Activated CD4-positive, alpha-beta T cell treated with anti-CD3 and anti-CD28 coated beads for 24 hours (primary cell): ENCODE results near the gene RAB5B.
"Not testable (repeated sequence)": the region's sequence is repeated elsewhere in the genome, so short reads cannot be mapped to it uniquely, and the experiment has no call there.

Source experiments
- DNase-seq, 2 donors: peaks; one replicate each; pipeline ENCODE4 v3.0.0-alpha.2; 2020; ENCODE audit warnings: low read depth in 2 of 2

RAB5B gene

DNA sequence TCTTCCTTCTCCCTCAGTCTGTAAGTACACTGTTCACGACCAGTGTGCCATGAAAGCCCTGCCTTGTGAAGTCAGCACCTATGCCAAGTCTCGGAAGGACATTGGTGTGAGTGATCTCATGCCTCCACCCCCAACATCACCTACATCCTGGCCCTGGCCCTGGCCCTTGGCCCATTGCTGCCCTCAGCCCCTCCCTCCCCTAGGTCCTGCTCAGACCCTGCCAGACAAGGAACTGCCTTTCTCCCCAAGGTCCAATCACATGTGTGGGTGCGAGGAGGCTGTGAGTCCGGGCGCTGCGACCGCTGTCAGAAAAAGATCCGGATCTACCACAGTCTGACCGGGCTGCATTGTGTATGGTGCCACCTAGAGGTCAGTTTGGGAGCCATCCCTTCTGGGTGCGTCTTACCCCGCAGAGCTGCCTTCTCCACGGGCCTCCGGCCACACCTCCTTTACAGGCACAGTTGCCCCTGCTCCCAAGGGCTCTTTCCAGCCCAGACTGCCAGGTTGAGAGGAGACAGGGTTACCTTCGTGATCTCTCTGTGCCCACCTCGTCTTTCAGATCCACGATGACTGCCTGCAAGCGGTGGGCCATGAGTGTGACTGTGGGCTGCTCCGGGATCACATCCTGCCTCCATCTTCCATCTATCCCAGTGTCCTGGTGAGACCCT, 33.7 kb upstream of the RAB5B start:
- DNase-seq = peak; percentile 74 to 77

DNA sequence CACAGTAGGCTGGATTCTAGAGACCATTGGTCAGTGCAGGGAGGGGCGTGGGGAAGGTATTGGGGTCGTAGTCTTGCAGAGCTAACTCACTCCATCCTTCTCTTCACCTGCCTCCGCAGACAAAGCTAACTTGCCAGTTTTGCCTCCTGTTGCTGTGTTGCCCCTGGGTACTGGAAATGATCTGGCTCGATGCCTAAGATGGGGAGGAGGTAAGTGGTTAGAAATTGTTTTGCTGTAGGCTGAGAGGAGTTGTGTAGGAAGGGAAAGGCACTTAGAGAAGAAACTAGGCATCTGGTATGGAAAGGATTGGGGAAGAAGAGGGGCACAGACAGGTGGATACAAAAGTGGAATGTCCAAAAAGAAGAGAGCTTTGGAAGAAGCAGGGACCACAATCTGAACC, 31.8 kb upstream of the RAB5B start:
- DNase-seq = no peak

DNA sequence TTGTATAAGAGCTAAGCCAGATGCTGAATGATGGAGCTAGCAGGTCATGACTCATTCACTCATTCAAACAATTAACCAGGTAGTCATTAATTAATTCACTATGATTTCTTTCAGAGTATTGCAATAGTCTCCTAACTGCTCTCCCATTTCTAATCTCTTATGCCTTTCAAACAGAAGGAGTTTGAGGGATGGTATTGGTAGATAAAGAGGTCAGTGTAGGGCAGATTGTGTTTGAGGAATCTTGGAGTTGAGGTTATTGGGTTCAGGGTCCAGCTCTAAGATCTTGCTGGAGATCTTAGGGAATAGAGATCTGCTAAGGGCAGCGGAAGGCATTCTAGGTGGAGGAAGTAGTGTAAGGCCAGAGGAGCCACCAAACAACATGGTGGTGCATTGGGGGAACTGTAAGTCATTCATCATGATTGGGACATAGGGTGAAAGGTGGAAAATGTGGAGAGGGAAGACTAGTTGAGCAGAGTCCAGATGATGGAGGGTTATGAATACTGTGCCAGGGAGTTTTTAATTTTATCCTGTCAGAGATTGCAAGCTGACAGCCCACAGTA, 31.2 kb upstream of the RAB5B start:
- DNase-seq = no peak

DNA sequence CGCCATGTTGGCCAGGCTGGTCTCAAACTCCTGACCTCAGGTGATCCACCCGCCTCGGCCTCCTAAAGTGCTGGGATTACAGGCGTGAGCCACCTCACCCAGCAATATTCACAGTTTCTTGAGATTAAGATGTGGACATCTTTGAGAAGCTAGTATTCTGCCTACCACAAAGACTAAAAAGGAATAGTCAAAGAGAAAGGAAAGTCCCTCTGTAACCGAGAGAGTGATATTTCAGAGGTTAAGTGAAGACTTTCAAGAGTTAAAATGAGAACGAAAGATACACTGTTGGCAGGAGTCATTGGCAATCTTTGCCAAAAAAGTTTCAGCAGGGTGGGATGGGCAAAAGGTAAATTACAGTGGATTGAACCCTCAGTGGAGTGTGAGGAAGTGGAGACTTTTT, 27.3 kb upstream of the RAB5B start:
- no peak for DNase-seq

DNA sequence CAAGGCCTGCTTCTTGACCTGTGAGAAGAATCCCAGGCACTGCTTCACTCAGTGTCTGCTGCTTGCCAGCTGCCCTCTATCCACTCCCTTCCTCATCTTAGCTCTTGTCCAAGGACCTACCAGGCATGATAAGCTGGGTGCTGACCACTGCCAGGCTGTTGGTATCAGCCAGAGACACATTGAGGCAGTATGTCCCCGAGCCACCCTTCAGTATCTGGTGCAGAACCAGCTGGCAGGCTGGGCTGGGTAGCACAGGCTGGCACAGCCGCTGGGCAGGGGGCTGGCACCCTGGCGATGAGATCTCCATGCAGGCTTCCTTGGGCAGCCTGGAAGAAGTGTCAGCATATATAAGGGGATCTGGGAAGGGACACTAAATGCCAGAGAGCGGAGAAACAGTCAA, 18.5 kb upstream of the RAB5B start:
- DNase-seq = no peak

DNA sequence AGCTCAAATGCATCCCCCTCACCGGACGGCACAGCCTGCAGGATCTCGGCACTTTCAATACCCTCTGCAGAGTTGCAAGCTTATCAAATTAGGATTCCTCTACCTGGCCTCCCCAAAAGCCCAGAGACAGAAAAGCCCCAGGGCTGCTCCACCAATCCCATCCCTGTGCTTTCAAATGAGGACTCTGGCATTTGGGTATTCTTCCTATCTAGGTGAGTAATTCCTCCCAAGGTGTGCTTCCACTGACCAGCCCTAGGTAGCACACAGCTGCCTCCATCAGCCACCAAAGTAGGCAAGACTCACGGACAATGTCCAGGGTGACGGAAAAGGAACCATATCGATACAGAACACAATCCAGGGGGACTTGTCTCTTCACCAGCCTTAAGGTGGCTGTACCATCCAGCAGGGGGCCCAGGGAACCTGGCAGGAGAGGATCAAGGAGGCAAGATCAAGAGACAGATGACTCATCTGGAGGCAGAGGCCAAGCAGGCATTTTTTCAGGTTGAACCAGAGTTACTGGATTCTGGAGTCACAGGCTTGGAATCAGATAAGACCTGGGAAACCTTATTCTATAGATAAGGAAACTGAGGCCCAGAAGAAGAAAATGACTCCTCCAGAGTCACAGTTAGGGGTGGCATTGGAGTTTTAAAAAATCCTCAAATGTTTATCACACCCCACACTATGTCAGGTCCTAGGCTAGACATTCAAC, 17.9 kb upstream of the RAB5B start:
- peak in 1 of 2 donors; percentile 30 for DNase-seq

DNA sequence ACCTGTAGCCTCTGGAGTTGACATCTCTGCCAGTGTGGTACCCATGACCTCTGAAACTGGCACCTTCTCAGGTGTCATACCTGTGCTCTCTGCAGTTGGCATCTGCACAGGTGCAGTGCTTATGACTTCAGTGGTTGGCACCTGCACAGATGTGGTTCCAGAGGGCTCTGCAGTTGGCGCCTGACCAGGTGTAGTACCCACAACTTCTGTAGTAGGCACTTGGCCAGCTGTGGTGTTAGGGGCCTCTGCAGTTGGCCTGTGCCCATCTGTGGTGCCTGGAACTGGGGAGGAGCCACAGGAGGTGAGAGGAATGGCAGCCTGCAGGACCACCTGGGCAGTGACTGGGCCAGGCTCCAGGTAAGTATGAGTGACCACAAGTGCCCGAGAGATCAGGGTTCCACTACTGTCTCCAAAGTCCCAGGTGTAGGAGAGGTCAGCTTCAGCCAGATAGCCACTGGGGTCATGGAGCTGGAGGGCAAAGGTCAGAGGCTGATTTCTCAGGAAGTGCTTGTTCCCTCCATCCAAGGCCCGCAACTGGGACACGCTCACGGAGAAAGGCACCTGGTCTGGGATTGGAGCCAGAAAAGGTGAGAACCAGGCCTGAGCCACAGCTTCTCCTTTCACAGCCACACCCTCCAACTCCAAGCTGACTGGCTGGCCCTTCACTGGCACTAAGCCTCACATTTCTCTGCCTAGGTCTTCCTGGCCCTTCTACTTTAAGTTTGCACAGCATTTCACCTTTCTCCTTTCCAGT, 16.6 kb upstream of the RAB5B start:
- DNase-seq = no peak

DNA sequence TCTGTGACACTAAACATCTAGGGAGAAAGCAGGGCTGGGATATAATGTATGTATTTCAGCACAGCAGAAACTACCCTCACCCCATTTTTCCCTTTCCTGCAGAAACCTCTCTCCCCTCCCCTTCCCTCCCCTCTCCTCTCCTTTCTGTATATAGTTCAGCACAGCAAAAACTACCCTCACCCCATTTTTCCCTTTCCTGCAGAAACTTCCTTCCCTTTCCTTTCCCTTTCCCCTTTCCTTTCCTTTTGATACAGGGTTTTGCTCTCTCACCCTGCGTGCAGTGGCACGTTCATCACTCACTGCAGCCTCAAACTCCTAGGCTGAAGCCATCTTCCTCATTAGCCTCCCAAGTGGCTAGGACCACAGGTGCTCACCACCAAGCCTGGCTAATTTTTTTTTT, 10.1 kb upstream of the RAB5B start:
- no peak for DNase-seq

DNA sequence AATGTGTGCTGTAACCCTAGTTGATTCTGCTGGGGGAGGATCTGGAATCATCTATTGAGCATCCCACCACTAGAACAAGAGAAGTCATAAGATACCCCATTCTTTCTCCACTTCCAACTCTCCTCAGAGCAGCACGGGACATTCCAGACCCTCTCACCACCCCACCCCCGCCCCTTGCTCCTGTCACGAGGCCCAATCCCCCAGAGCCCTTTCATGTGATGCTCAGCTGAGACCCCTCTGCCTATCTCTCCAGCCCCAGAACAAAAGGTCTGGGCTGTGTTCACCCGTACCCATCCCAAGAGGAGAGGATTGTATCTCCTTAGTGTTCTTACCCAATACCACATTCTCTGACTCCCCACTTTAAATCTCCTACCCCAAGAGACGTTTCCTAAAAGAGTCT, 8.6 kb upstream of the RAB5B start:
- no peak for DNase-seq

DNA sequence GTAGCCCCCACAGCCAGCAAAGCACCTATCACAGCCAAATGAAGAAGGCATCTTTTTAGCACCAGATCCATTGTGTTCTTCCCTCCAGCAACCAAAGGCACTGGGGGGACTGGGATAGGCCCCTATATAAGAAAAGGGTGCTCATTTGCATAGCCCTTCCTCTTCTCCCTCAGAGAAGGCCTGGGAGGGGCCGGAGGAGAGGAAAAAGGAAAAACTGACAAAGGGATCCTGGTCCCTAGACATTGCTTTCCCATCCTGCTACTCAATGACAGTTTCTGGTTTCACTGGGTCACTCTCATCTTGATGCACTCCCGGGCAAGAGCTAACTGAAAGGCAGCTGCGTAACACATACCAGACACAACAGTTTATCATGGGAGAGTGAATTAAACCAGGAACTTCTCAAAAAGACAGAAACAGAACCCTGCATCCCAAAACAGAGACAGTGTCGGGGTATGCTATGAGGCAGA, 7.9 kb upstream of the RAB5B start, which contains the start of gene PMEL:
TSS of gene PMEL (minus strand) at position 102 of the 467 bp plus-strand sequence. CDS start at position 71, 31 bp downstream.
- no peak for DNase-seq

DNA sequence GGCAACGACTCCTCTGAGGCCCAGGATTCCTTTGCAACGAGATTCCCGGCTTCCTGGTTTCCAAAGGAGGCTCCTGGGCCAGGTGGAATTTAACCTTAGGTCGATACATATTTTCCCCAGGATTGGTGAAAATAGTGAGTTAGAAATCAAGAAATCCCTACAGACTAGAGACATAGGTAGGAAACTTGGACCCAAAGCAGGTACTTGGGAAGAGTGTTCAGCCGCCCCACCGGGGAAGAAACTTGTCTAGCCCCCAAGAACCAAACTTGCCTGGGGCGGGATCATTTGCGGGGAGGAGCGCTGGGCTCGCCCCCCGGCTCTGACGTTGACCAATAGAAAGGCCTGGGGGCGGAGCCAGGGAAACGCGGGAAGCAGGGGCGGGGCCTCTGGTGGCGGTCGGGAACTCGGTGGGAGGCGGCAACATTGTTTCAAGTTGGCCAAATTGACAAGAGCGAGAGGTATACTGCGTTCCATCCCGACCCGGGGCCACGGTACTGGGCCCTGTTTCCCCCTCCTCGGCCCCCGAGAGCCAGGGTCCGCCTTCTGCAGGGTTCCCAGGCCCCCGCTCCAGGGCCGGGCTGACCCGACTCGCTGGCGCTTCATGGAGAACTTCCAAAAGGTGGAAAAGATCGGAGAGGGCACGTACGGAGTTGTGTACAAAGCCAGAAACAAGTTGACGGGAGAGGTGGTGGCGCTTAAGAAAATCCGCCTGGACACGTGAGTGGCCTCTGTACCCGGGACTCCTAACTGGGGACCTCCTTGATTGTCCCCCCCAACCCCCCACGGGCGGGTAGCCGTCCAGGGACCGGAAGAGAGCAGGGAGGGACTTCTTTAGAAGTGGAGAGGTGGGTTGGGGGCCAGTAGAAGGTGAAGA, 7.2 kb upstream of the RAB5B start, which contains the start of gene CDK2:
TSS of gene CDK2 (plus strand) at position 423 of the 874 bp plus-strand sequence. CDS start at position 602, 179 bp downstream.
- DNase-seq = peak; percentile 87 to 94

DNA sequence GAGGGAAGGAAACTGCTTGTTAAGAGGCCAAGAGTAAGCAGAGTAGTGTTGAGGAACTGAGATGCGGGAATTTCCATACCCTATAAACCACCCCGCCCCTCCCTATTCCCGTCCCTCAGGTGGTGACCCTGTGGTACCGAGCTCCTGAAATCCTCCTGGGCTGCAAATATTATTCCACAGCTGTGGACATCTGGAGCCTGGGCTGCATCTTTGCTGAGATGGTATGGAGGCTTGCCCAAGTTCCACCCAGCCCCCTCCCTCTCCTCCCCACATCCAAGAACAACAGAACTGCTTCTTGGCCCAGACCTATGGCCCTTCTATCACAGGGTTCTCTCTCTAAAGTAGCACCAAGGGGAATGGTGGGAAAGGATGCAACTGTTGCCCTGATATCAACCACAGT, 4.5 kb upstream of the RAB5B start:
- no peak for DNase-seq

DNA sequence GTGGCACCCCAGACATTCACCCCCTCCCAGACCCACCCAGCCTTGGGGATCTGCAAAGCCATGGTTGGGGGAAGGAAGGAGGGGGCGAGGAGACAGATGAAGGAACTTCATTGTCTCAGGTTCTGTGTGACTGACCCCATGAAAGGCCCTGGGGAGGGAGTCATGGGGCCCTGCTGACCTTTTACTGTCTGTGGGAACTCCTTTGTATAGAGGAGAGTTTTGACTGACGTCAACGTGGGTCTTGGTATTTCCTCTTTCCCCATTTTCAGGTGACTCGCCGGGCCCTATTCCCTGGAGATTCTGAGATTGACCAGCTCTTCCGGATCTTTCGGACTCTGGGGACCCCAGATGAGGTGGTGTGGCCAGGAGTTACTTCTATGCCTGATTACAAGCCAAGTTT, 3.1 kb upstream of the RAB5B start:
- no peak for DNase-seq

DNA sequence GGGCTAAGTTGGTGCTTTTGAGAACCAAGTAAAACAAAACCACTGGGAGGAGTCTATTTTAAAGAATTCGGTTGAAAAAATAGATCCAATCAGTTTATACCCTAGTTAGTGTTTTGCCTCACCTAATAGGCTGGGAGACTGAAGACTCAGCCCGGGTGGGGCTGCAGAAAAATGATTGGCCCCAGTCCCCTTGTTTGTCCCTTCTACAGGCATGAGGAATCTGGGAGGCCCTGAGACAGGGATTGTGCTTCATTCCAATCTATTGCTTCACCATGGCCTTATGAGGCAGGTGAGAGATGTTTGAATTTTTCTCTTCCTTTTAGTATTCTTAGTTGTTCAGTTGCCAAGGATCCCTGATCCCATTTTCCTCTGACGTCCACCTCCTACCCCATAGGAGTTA, 1.8 kb upstream of the RAB5B start:
- DNase-seq = no peak

DNA sequence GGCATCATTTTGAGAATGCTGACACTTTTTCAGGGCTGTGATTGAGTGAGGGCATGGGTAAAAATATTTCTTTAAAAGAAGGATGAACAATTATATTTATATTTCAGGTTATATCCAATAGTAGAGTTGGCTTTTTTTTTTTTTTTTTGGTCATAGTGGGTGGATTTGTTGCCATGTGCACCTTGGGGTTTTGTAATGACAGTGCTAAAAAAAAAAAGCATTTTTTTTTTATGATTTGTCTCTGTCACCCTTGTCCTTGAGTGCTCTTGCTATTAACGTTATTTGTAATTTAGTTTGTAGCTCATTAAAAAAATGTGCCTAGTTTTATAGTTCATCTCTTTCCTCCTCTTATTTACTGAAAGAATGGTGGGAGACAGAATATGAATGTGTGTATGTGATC, 1.4 kb upstream of the RAB5B start:
- DNase-seq = no peak

DNA sequence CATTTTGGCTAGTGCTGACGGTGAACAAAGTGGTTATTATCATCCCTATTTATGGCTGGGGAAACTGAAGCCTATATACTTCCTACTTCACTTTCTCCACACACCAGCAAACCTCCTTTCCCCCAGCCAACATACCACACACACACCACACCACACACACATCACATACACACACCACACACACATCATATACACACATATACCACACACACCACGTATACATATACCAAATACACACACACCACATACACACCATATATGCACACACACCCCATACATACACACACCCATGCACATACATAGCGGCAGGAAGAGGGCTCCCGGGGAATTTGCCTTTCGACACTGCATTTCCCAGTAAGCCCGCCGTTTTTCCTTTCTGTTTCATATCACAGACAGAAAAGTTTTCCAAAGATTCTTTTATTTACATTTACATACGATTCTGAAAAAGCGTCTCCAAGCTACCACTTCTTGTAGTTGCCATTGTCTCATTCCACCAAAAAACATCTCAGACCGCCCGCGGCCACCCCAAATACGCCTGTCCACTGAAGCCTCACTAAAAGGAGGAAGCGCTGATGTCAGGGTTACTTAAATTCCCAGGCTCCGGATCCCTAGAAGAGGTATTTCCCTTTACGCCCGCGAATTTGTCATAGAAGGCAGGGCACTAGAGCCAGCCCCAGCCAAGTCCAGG, 823 bp upstream of the RAB5B start:
- no peak for DNase-seq

DNA sequence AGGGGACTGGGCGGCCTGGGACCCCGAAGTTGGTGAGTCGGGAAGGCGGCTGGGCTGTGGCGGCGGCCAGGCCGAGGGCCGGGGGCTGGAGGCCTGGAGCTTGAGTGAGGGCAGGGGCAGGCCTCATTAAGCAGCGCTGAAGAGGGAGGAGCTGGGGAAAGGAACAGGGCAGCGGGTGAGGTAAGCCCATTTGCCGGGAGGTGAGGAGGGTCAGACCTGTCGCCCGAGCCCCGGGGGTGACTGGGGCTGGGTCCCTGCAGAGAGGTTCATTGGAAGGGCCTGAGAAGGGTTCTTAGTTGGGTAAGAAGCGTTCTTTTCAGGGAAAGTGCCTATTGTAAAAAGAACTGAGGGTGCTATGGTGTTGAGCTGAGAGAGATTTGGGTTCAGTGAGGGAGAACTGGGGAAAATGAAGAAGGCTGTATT, 441 bp downstream of the RAB5B start:
- peak in 1 of 2 donors; percentile 19 for DNase-seq

DNA sequence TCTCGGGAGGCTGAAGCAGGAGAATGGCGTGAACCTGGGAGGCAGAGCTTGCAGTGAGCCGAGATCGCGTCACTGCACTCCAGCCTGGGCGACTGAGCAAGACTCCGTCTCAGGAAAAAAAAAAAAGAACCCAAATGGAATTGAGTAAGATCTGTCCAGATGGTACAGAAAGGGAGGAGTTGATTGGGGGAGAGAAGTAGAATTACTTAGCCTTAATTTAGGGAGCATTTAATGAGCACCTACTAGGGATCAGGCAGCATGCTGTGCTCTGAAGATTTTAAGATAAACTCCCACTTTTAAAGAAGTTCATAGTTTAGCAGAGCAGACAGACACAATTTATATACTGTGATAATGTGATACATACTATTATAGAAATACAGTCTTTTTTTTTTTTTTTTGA, 4.5 kb downstream of the RAB5B start:
- no peak for DNase-seq

DNA sequence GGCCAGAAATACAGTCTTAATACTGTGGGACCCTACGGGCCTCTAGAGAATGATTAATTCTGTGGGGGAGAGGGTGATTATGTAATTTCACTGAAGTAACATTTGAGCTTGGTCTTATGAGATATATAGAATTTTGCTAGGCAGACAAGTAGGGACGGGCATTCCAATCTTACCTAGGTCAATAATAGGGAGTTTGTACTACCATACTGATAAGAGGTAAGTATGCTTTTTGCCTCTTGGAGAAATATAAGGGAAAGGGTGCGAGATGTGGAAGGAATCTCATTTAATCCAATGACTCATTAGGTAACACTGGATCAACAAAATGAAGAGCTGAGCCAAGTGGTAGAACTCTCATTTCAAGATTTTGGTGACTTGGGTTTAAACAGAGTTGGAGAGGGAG, 5.2 kb downstream of the RAB5B start:
- no peak for DNase-seq

DNA sequence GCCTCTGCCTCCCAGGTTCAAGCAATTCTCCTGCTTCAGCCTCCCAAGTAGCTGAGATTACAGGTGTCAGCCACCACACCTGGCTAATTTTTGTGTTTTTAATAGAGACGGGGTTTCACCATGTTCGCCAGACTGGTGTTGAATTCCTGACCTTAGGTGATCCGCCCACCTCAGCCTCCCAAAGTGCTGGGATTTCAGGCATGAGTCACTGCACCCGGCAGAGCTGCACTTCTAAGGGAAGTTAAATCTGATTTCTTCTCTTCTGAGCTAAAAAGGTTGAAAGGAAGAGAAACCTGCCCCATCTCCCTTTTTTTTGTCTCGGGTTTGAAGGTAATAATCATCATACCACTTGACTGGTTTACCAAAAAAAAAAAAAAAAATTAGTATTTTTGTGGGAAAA, 8.0 kb downstream of the RAB5B start:
- not testable (repeated sequence) for DNase-seq
